ENCODE results near the gene OSBPL5.
"Not testable (repeated sequence)": the region's sequence is repeated elsewhere in the genome, so short reads cannot be mapped to it uniquely, and the experiment has no call there.

Gene OSBPL5

GRCh38 chr11:3120071-3120792, 44.9 kb downstream of the OSBPL5 start:
- DNase-seq (ENCODE audit: low read depth) = no peak

- no peak for DNase-seq (ENCODE audit: low read depth)
These were observed 45.8 kb downstream of the OSBPL5 start for GRCh38 chr11:3119141-3119821.

- no peak for DNase-seq (ENCODE audit: low read depth)
These were observed 49.8 kb downstream of the OSBPL5 start for GRCh38 chr11:3115321-3115720.

- not testable (repeated sequence) for DNase-seq (ENCODE audit: low read depth)
These were observed 51.4 kb downstream of the OSBPL5 start for GRCh38 chr11:3113661-3114060.

GRCh38 chr11:3111919-3112690, 53.0 kb downstream of the OSBPL5 start:
- DNase-seq (ENCODE audit: low read depth) = no peak

GRCh38 chr11:3111466-3111865, 53.6 kb downstream of the OSBPL5 start:
- no peak for DNase-seq (ENCODE audit: low read depth)

GRCh38 chr11:3109921-3110706, 55.0 kb downstream of the OSBPL5 start:
- DNase-seq (ENCODE audit: low read depth) = peak; percentile 59

- no peak for DNase-seq (ENCODE audit: low read depth)
These were observed 55.7 kb downstream of the OSBPL5 start for GRCh38 chr11:3109434-3109833.

GRCh38 chr11:3108183-3108721, 56.9 kb downstream of the OSBPL5 start:
- DNase-seq (ENCODE audit: low read depth) = no peak

- no peak for DNase-seq (ENCODE audit: low read depth)
These were observed 57.4 kb downstream of the OSBPL5 start for GRCh38 chr11:3107608-3108182.

GRCh38 chr11:3106736-3107524, 58.2 kb downstream of the OSBPL5 start:
- no peak for DNase-seq (ENCODE audit: low read depth)

GRCh38 chr11:3105791-3106735, 59.0 kb downstream of the OSBPL5 start:
- DNase-seq (ENCODE audit: low read depth) = no peak

GRCh38 chr11:3104961-3105790, 59.9 kb downstream of the OSBPL5 start:
- DNase-seq (ENCODE audit: low read depth) = no peak

- no peak for DNase-seq (ENCODE audit: low read depth)
These were observed 60.9 kb downstream of the OSBPL5 start for GRCh38 chr11:3104051-3104714.

- no peak for DNase-seq (ENCODE audit: low read depth)
These were observed 62.0 kb downstream of the OSBPL5 start for GRCh38 chr11:3103076-3103475.

GRCh38 chr11:3102641-3102921, 62.5 kb downstream of the OSBPL5 start:
- DNase-seq (ENCODE audit: low read depth) = no peak

- DNase-seq (ENCODE audit: low read depth) = no peak
These were observed 63.0 kb downstream of the OSBPL5 start for GRCh38 chr11:3101921-3102640.

- DNase-seq (ENCODE audit: low read depth) = no peak
These were observed 65.9 kb downstream of the OSBPL5 start for GRCh38 chr11:3099178-3099577.
